ENCODE results near the gene USP3.

The USP3 gene

GRCh38 chr15:63500265-63501250 lies 3.8 kb upstream of the USP3 start:
- Mint-ChIP-seq H3K36me3 (no peaks in the 10 kb centered on the region), H3K4me3 (no peak overlapping the region), H3K27me3 (no peaks in the 10 kb centered on the region), H3K27ac (peak overlapping the region; percentile 98), H3K9me3 (no peaks in the 10 kb centered on the region), H3K4me1 (peaks cover 43% of the 10 kb centered on the region)
- ATAC-seq, result no peak

GRCh38 chr15:63501256-63502089 lies 2.9 kb upstream of the USP3 start:
- H3K9me3 Mint-ChIP-seq, result no peaks in the 10 kb centered on the region
- H3K36me3 Mint-ChIP-seq, result no peaks in the 10 kb centered on the region
- H3K27ac Mint-ChIP-seq, result peak overlapping the region; percentile 98
- no peaks in the 10 kb centered on the region for H3K27me3 Mint-ChIP-seq
- peaks cover 52% of the 10 kb centered on the region for H3K4me1 Mint-ChIP-seq
- ATAC-seq, result no peak
- peak overlapping the region; percentile 61 for H3K4me3 Mint-ChIP-seq

- Mint-ChIP-seq H3K27ac (peak overlapping the region; percentile 98), H3K4me3 (peak overlapping the region; percentile 61)
- no peak for ATAC-seq
These were observed 2.1 kb upstream of the USP3 start for GRCh38 chr15:63502137-63502766.

GRCh38 chr15:63502843-63503738 lies 1.3 kb upstream of the USP3 start:
- Mint-ChIP-seq H3K36me3 (no peaks in the 10 kb centered on the region), H3K4me3 (peak overlapping the region; percentile 81), H3K4me1 (peaks cover 68% of the 10 kb centered on the region), H3K27me3 (no peaks in the 10 kb centered on the region), H3K9me3 (no peaks in the 10 kb centered on the region), H3K27ac (peak overlapping the region; percentile 98)
- peak; percentile 77 for ATAC-seq

More at GRCh38 chr15:63502137-63502766, 2.1 kb upstream of the USP3 start:
- no peaks in the 10 kb centered on the region for H3K9me3 Mint-ChIP-seq
- H3K4me1 Mint-ChIP-seq, result peaks cover 59% of the 10 kb centered on the region
- no peaks in the 10 kb centered on the region for H3K27me3 Mint-ChIP-seq
- H3K36me3 Mint-ChIP-seq, result no peaks in the 10 kb centered on the region

- peak overlapping the region; percentile 81 for H3K4me3 Mint-ChIP-seq
- peak overlapping the region; percentile 98 for H3K27ac Mint-ChIP-seq
- peaks cover 75% of the 10 kb centered on the region for H3K4me1 Mint-ChIP-seq
- H3K9me3 Mint-ChIP-seq, result no peaks in the 10 kb centered on the region
- ATAC-seq, result peak; percentile 71
- no peaks in the 10 kb centered on the region for H3K36me3 Mint-ChIP-seq
- H3K27me3 Mint-ChIP-seq, result no peaks in the 10 kb centered on the region
These were observed 600 bp upstream of the USP3 start for GRCh38 chr15:63503739-63504246.

- H3K4me3 Mint-ChIP-seq, result peak overlapping the region; percentile 93
- no peaks in the 10 kb centered on the region for H3K27me3 Mint-ChIP-seq
- ATAC-seq, result peak; percentile 32
- no peaks in the 10 kb centered on the region for H3K36me3 Mint-ChIP-seq
- H3K27ac Mint-ChIP-seq, result peak overlapping the region; percentile 98
- no peaks in the 10 kb centered on the region for H3K9me3 Mint-ChIP-seq
- H3K4me1 Mint-ChIP-seq, result peaks cover 82% of the 10 kb centered on the region
These were observed 817 bp downstream of the USP3 start for GRCh38 chr15:63504979-63505841.

- no peak for ATAC-seq
- Mint-ChIP-seq H3K9me3 (no peaks in the 10 kb centered on the region), H3K27me3 (no peaks in the 10 kb centered on the region)
These were observed 1.4 kb downstream of the USP3 start for GRCh38 chr15:63505842-63506222.

GRCh38 chr15:63506537-63507035 lies 2.2 kb downstream of the USP3 start:
- Mint-ChIP-seq H3K27me3 (no peaks in the 10 kb centered on the region), H3K27ac (peak overlapping the region; percentile 98), H3K4me1 (peaks cover 79% of the 10 kb centered on the region), H3K9me3 (no peaks in the 10 kb centered on the region), H3K36me3 (no peaks in the 10 kb centered on the region), H3K4me3 (peak overlapping the region; percentile 93)
- ATAC-seq, result no peak

More at GRCh38 chr15:63505842-63506222, 1.4 kb downstream of the USP3 start:
- Mint-ChIP-seq H3K4me1 (peaks cover 82% of the 10 kb centered on the region), H3K27ac (peak overlapping the region; percentile 98), H3K36me3 (no peaks in the 10 kb centered on the region), H3K4me3 (peak overlapping the region; percentile 93)

GRCh38 chr15:63507878-63508818 lies 3.8 kb downstream of the USP3 start:
- no peak overlapping the region for H3K4me3 Mint-ChIP-seq
- H3K27me3 Mint-ChIP-seq, result no peaks in the 10 kb centered on the region
- H3K4me1 Mint-ChIP-seq, result peaks cover 77% of the 10 kb centered on the region
- H3K9me3 Mint-ChIP-seq, result no peaks in the 10 kb centered on the region
- H3K36me3 Mint-ChIP-seq, result peaks cover 4% of the 10 kb centered on the region
- ATAC-seq, result no peak
- peak overlapping the region; percentile 66 for H3K27ac Mint-ChIP-seq

GRCh38 chr15:63509056-63509954 lies 4.9 kb downstream of the USP3 start:
- no peak for ATAC-seq
- Mint-ChIP-seq H3K27ac (peak overlapping the region; percentile 82), H3K4me3 (no peak overlapping the region), H3K9me3 (no peaks in the 10 kb centered on the region), H3K27me3 (no peaks in the 10 kb centered on the region), H3K36me3 (peaks cover 4% of the 10 kb centered on the region), H3K4me1 (peaks cover 77% of the 10 kb centered on the region)

- ATAC-seq, result no peak
- no peaks in the 10 kb centered on the region for H3K9me3 Mint-ChIP-seq
- peaks cover 87% of the 10 kb centered on the region for H3K4me1 Mint-ChIP-seq
- peaks cover 4% of the 10 kb centered on the region for H3K36me3 Mint-ChIP-seq
- peak overlapping the region; percentile 12 for H3K4me3 Mint-ChIP-seq
- H3K27ac Mint-ChIP-seq, result peak overlapping the region; percentile 82
- no peaks in the 10 kb centered on the region for H3K27me3 Mint-ChIP-seq
These were observed 5.9 kb downstream of the USP3 start for GRCh38 chr15:63509955-63510940.
